H9 (cell line): Measurements from ENCODE around the gene MALT1. TPM values are rescaled to one million over a fixed set of nuclear protein-coding genes. Genes with fewer than 3 reads are reported as not detected.

Source experiments
- DNase-seq: peaks from one replicate; pipeline ENCODE4 v3.0.0-alpha.2; 2017
- H2AFZ ChIP-seq: one replicate; pipeline ENCODE4 v1.6.1; 2013; ENCODE audit warnings: mild to moderate bottlenecking, low read length, control low read depth, moderate library complexity
- H2AK5ac ChIP-seq: 2 replicates; pipeline ENCODE4 v1.6.1; 2013; ENCODE audit warnings: low read length, control low read depth, mixed read lengths; ENCODE audit not compliant: insufficient read length
- H2BK120ac ChIP-seq: one replicate; pipeline ENCODE4 v1.6.1; 2013; ENCODE audit warnings: low read depth, mild to moderate bottlenecking, low read length, control low read depth, inconsistent platforms; ENCODE audit not compliant: poor library complexity, severe bottlenecking
- H2BK12ac ChIP-seq: 2 replicates; pipeline ENCODE4 v1.6.1; 2013; ENCODE audit warnings: low read length, control low read depth, mixed read lengths, low read depth; ENCODE audit not compliant: insufficient read length
- H2BK15ac ChIP-seq: 2 replicates; pipeline ENCODE4 v1.6.1; 2013; ENCODE audit warnings: low read depth, low read length, control low read depth
- H2BK20ac ChIP-seq: one replicate; pipeline ENCODE4 v1.6.1; 2013; ENCODE audit warnings: low read depth, mild to moderate bottlenecking, low read length, control low read depth, inconsistent platforms; ENCODE audit not compliant: poor library complexity, severe bottlenecking
- H2BK5ac ChIP-seq: 2 replicates; pipeline ENCODE4 v1.6.1; 2013; ENCODE audit warnings: low read length, control low read depth, mixed read lengths; ENCODE audit not compliant: insufficient read length
- H3K14ac ChIP-seq: 2 replicates; pipeline ENCODE4 v1.6.1; 2013; ENCODE audit warnings: low read length, control low read depth; ENCODE audit not compliant: insufficient read depth
- H3K18ac ChIP-seq: 2 replicates; pipeline ENCODE4 v1.6.1; 2013; ENCODE audit warnings: low read depth, mild to moderate bottlenecking, mixed read lengths, low read length, control low read depth; ENCODE audit not compliant: insufficient read length
- H3K23ac ChIP-seq: 2 replicates; pipeline ENCODE4 v1.6.1; 2013; ENCODE audit warnings: low read length, control low read depth, mixed read lengths, low read depth; ENCODE audit not compliant: insufficient read length
- H3K23me2 ChIP-seq: 2 replicates; pipeline ENCODE4 v1.6.1; 2013; ENCODE audit warnings: low read depth, mild to moderate bottlenecking, mixed read lengths, low read length, control low read depth; ENCODE audit not compliant: insufficient read length, poor library complexity, severe bottlenecking
- H3K27ac ChIP-seq: 2 replicates; pipeline ENCODE4 v1.5.1; 2013; ENCODE audit warnings: low read length, control low read depth, mixed read lengths, low read depth; ENCODE audit not compliant: insufficient read length
- H3K27me3 ChIP-seq: 2 replicates; pipeline ENCODE4 v1.6.1; 2013; ENCODE audit warnings: low read length, control low read depth, inconsistent platforms; ENCODE audit not compliant: insufficient read depth
- H3K4ac ChIP-seq: 2 replicates; pipeline ENCODE4 v1.6.1; 2013; ENCODE audit warnings: low read depth, mild to moderate bottlenecking, control low read depth, inconsistent platforms, low read length, moderate library complexity
- H3K4me1 ChIP-seq: 2 replicates; pipeline ENCODE4 v1.6.1; 2013; ENCODE audit warnings: low read length, control low read depth, inconsistent platforms; ENCODE audit not compliant: insufficient read depth
- H3K4me2 ChIP-seq: 2 replicates; pipeline ENCODE4 v1.6.1; 2013; ENCODE audit warnings: low read length, control low read depth, mixed read lengths; ENCODE audit not compliant: insufficient read length, insufficient read depth
- H3K56ac ChIP-seq: 2 replicates; pipeline ENCODE4 v1.6.1; 2013; ENCODE audit warnings: low read depth, mild to moderate bottlenecking, mixed read lengths, low read length, control low read depth; ENCODE audit not compliant: insufficient read length
- H3K79me1 ChIP-seq: 2 replicates; pipeline ENCODE4 v1.6.1; 2013; ENCODE audit warnings: low read depth, mild to moderate bottlenecking, moderate library complexity, low read length, control low read depth, inconsistent platforms; ENCODE audit not compliant: insufficient read depth, poor library complexity, severe bottlenecking
- H3K79me2 ChIP-seq: 2 replicates; pipeline ENCODE4 v1.6.1; 2013; ENCODE audit warnings: low read length, control low read depth, inconsistent platforms; ENCODE audit not compliant: insufficient read depth
- H3K9ac ChIP-seq: 2 replicates; pipeline ENCODE4 v1.6.1; 2013; ENCODE audit warnings: low read length, control low read depth, mixed read lengths; ENCODE audit not compliant: insufficient read length; ENCODE audit errors: extremely low read depth
- H3K9me3 ChIP-seq: one replicate; pipeline ENCODE4 v1.6.1; 2013; ENCODE audit warnings: low read depth, low read length, inconsistent platforms; ENCODE audit not compliant: control insufficient read depth
- H3T11ph ChIP-seq: one replicate; pipeline ENCODE4 v1.6.1; 2013; ENCODE audit warnings: mild to moderate bottlenecking, low read length, control low read depth, inconsistent platforms
- H4K20me1 ChIP-seq: one replicate; pipeline ENCODE4 v1.6.1; 2013; ENCODE audit not compliant: control insufficient read depth, insufficient read length, insufficient read depth
- H4K5ac ChIP-seq: 2 replicates; pipeline ENCODE4 v1.6.1; 2013; ENCODE audit warnings: low read depth, mild to moderate bottlenecking, mixed read lengths, low read length, control low read depth; ENCODE audit not compliant: insufficient read length
- H4K8ac ChIP-seq: replicated peaks from 2 replicates; pipeline ENCODE4 v1.6.1; 2013; ENCODE audit warnings: low read length, control low read depth, mixed read lengths, low read depth; ENCODE audit not compliant: insufficient read length
- H4K91ac ChIP-seq: 2 replicates; pipeline ENCODE4 v1.6.1; 2013; ENCODE audit warnings: low read depth, mild to moderate bottlenecking, moderate library complexity, mixed read lengths, low read length, control low read depth; ENCODE audit not compliant: insufficient read length
- H3K27ac Mint-ChIP-seq, 3 experiments: 2 replicates in 2 of 3; 3 replicates in 1 of 3; pipeline ENCODE4 v1.8.0; 2020 to 2021; ENCODE audit warnings: mixed read lengths in 3 of 3, mild to moderate bottlenecking in 1 of 3, moderate library complexity in 1 of 3
- H3K27me3 Mint-ChIP-seq: 2 replicates; pipeline ENCODE4 v1.8.0; 2021; ENCODE audit warnings: low read depth, mild to moderate bottlenecking, moderate library complexity, mixed read lengths
- H3K36me3 Mint-ChIP-seq, 3 experiments: 2 replicates in 2 of 3; 3 replicates in 1 of 3; pipeline ENCODE4 v1.8.0; 2020 to 2021; ENCODE audit warnings: low read depth in 3 of 3, mixed read lengths in 3 of 3; ENCODE audit not compliant: insufficient read depth in 1 of 3
- H3K4me1 Mint-ChIP-seq, 2 experiments: 2 replicates each; pipeline ENCODE4 v1.8.0; 2020; ENCODE audit warnings: mixed read lengths in 2 of 2
- H3K4me3 Mint-ChIP-seq, 2 experiments: 2 replicates in 1 of 2; 3 replicates in 1 of 2; pipeline ENCODE4 v1.8.0; 2020 to 2021; ENCODE audit warnings: mild to moderate bottlenecking in 2 of 2, mixed read lengths in 2 of 2, moderate library complexity in 1 of 2
- H3K9me3 Mint-ChIP-seq, 2 experiments: 2 replicates in 1 of 2; 3 replicates in 1 of 2; pipeline ENCODE4 v1.8.0; 2020; ENCODE audit warnings: mild to moderate bottlenecking in 2 of 2, mixed read lengths in 2 of 2, moderate library complexity in 1 of 2
- CTCF ChIP-seq: fragments of 200-600 bp; sonication (generic); conservative IDR thresholded peaks from 3 replicates; pipeline ENCODE4 v1.8.0; 2021; ENCODE audit warnings: antibody characterized with exemption, mild to moderate bottlenecking
- WGBS: extraction: QIAGEN DNeasy Blood & Tissue Kit; methylation state at CpG from one replicate; pipeline ENCODE4 v1.1.7; 2013; ENCODE audit warnings: missing lambda C conversion rate, low lambda C conversion rate, mixed read lengths; ENCODE audit not compliant: insufficient read length; ENCODE audit errors: extremely low coverage; 5-methylcytosine and 5-hydroxymethylcytosine counted together
- total RNA-seq: library from RNA; stranded (reverse); gene quantifications from 2 replicates; pipeline ENCODE4 v1.2.1, GENCODE V29; 2021

MALT1 gene
- total RNA-seq, 1 experiment from 2014 or later: 18.1 TPM

GRCh38 chr18:58697146-58697545, 25.9 kb downstream of the MALT1 start:
- Histone ChIP-seq H2AFZ (no peak overlapping the region), H2BK5ac (no peak overlapping the region), H2BK120ac (no peak overlapping the region), H3K4ac (no peak overlapping the region), H2AK5ac (no peak overlapping the region), H3K23me2 (no peaks in the 10 kb centered on the region), H3K79me2 (no peaks in the 10 kb centered on the region), H3K4me2 (no peak overlapping the region), H2BK20ac (no peak overlapping the region), H3K9ac (no peak overlapping the region), H3K79me1 (no peaks in the 10 kb centered on the region), H3T11ph (no peak overlapping the region), H2BK12ac (no peak overlapping the region), H3K56ac (no peak overlapping the region), H3K14ac (no peak overlapping the region), H3K27me3 (no peaks in the 10 kb centered on the region), H4K20me1 (no peaks in the 10 kb centered on the region), H3K9me3 (no peaks in the 10 kb centered on the region), H3K27ac (no peak overlapping the region), H4K8ac (no peak overlapping the region), H3K4me1 (no peaks in the 10 kb centered on the region), H3K18ac (no peak overlapping the region), H2BK15ac (no peak overlapping the region), H4K91ac (no peak overlapping the region), H4K5ac (no peak overlapping the region), H3K23ac (no peak overlapping the region)
- peaks cover 18 to 36% (median 30%) of the 10 kb centered on the region in 3 experiments; a peak in 6 of 7 replicates for H3K36me3 Mint-ChIP-seq
- no peak for DNase-seq
- H3K4me3 Mint-ChIP-seq: no peak overlapping the region
- peaks cover 0 to 5% of the 10 kb centered on the region in 2 experiments; a peak in 2 of 5 replicates for H3K9me3 Mint-ChIP-seq
- no peak for TF ChIP-seq CTCF
- H3K27me3 Mint-ChIP-seq: no peaks in the 10 kb centered on the region
- peak overlapping the region in 1 of 3 experiments; percentile 2; a peak in 1 of 7 replicates for H3K27ac Mint-ChIP-seq
- WGBS: no CpG with 5 or more reads among the region's 4 CpGs
- peaks cover 16 to 19% of the 10 kb centered on the region in 2 experiments for H3K4me1 Mint-ChIP-seq
